Hepatocyte (in vitro differentiated cells): ENCODE measurements around the gene FFAR2. TPM values are rescaled to one million over a fixed set of nuclear protein-coding genes. Genes with fewer than 3 reads are reported as not detected.

Experiments
- DNase-seq: peaks from one replicate; pipeline ENCODE4 v3.0.0-alpha.2; 2016; ENCODE audit warnings: low spot score
- H2AFZ ChIP-seq: fragments of 200-600 bp; sonication (generic); 2 replicates; pipeline ENCODE4 v1.6.0; 2016; ENCODE audit warnings: antibody characterized with exemption, mild to moderate bottlenecking
- H3K27ac ChIP-seq: fragments of 200-600 bp; sonication (generic); 2 replicates; pipeline ENCODE4 v1.5.1; 2016; ENCODE audit warnings: mild to moderate bottlenecking
- H3K27me3 ChIP-seq: fragments of 200-600 bp; sonication (generic); 2 replicates; pipeline ENCODE4 v1.6.1; 2016
- H3K36me3 ChIP-seq: fragments of 200-600 bp; sonication (generic); replicated peaks from 2 replicates; pipeline ENCODE4 v1.5.1; 2016; ENCODE audit warnings: low read depth; ENCODE audit not compliant: insufficient read depth
- H3K4me1 ChIP-seq: fragments of 200-600 bp; sonication (generic); 2 replicates; pipeline ENCODE4 v1.5.1; 2016; ENCODE audit warnings: mild to moderate bottlenecking, moderate library complexity; ENCODE audit not compliant: insufficient read depth
- H3K4me2 ChIP-seq: fragments of 200-600 bp; sonication (generic); 2 replicates; pipeline ENCODE4 v1.6.0; 2016
- H3K4me3 ChIP-seq: fragments of 200-600 bp; sonication (generic); 2 replicates; pipeline ENCODE4 v1.5.1; 2016; ENCODE audit warnings: mild to moderate bottlenecking
- H3K79me2 ChIP-seq: fragments of 200-600 bp; sonication (generic); 2 replicates; pipeline ENCODE4 v1.6.0; 2017; ENCODE audit warnings: mild to moderate bottlenecking
- H3K9me2 ChIP-seq: fragments of 200-600 bp; sonication (generic); replicated peaks from 2 replicates; pipeline ENCODE4 v1.6.0; 2017; ENCODE audit warnings: mild to moderate bottlenecking; ENCODE audit not compliant: insufficient read depth
- H3K9me3 ChIP-seq: fragments of 200-600 bp; sonication (generic); 2 replicates; pipeline ENCODE4 v1.5.1; 2016; ENCODE audit warnings: low read depth, mild to moderate bottlenecking
- H4K20me1 ChIP-seq: fragments of 200-600 bp; sonication (generic); 2 replicates; pipeline ENCODE4 v1.6.0; 2016; ENCODE audit warnings: mild to moderate bottlenecking; ENCODE audit not compliant: insufficient read depth, poor library complexity, severe bottlenecking
- EZH2 ChIP-seq: fragments of 200-600 bp; sonication (generic); IDR thresholded peaks from 2 replicates; pipeline ENCODE4 v1.6.1; 2016; ENCODE audit warnings: antibody characterized with exemption, mild to moderate bottlenecking, borderline replicate concordance
- EZH2phosphoT487 ChIP-seq: fragments of 200-600 bp; sonication (generic); IDR thresholded peaks from one replicate; pipeline ENCODE4 v1.6.1; 2018; ENCODE audit warnings: antibody characterized with exemption, mild to moderate bottlenecking, low read depth, moderate library complexity; ENCODE audit not compliant: unreplicated experiment, severe bottlenecking
- WGBS: methylation state at CpG from one replicate; pipeline ENCODE4 v1.1.6; 2016; ENCODE audit warnings: low lambda C conversion rate; ENCODE audit errors: missing lambda C conversion rate; 5-methylcytosine and 5-hydroxymethylcytosine counted together
- polyA plus RNA-seq: library from polyadenylated mRNA; unstranded; fragments of >200 nt; fragmentation: Nextera tagmentation; extraction: Ambion mirVana; gene quantifications from 2 replicates; pipeline ENCODE4 v1.2.1, GENCODE V29; 2016
- total RNA-seq: library from RNA; depleted of rRNA; stranded (reverse); fragments of >200 nt; gene quantifications from 2 replicates; pipeline ENCODE4 v1.2.3, GENCODE V29; 2014
- TF ChIP-seq, protein P1 (sequence below): fragments of 200-600 bp; sonication (generic); IDR thresholded peaks from 2 replicates; pipeline ENCODE4 v1.5.1; 2016; ENCODE audit warnings: antibody characterized with exemption, mild to moderate bottlenecking; ENCODE audit not compliant: poor library complexity

The FFAR2 gene
- total and polyA plus RNA-seq, 2 experiments from 2014 or later: 0.20 TPM; not detected in 1

DNA sequence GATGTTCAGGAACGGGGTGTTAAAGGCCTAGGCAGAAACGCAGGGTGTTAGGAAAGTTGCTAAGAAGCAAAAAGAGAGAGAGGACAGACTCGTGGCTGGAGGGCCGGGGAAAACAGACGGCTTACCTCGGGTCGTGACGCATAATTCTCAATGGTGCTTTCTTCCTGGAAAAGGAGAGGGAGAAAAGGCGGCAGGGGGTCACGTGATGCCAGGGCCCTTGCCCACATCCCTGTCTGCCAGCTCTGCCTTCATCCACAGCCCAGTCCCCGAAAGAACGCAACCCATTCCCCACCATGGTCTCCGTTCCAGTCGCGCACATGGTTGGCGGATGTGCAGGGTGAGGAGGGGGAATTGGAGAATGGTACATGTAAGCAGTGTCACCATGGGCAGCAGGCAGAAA lies 40.6 kb downstream of the FFAR2 start:
- no peak overlapping the region for H3K4me3 ChIP-seq
- TF ChIP-seq EZH2 (no peak), EZH2phosphoT487 (no peak)
- no peak overlapping the region for H2AFZ ChIP-seq
- no peaks in the 10 kb centered on the region for H3K36me3 ChIP-seq
- H3K4me2 ChIP-seq: no peak overlapping the region
- 91% methylated on average over 16 of the region's 16 CpGs for WGBS
- no peaks in the 10 kb centered on the region for H3K4me1 ChIP-seq
- no peaks in the 10 kb centered on the region for H4K20me1 ChIP-seq
- no peaks in the 10 kb centered on the region for H3K27me3 ChIP-seq
- no peak for DNase-seq
- H3K27ac ChIP-seq: no peak overlapping the region
- H3K9me3 ChIP-seq: no peaks in the 10 kb centered on the region
- no peaks in the 10 kb centered on the region for H3K9me2 ChIP-seq
- no peaks in the 10 kb centered on the region for H3K79me2 ChIP-seq

DNA sequence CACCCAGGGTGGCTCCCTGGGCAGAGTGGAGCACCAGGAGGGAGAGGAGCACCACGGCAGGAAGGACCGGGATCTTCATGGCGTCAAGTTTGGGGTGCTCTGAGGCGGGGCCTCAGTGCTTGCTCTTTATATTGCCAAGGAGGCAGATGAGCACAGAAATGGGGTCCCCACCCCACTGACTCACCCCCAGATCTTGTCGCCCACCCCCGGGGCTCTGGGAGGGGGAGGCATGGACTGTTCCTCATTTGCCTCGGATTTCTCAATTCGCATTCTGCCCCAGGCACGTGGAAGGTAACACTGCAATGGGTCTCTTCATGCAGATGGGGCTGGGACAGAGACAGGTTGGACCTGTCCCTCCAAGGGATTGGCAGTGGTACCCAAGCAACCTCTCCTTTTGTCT lies 42.3 kb downstream of the FFAR2 start, which contains the start of gene KRTDAP:
Gene KRTDAP, minus strand, starts transcription at position 101 of the 400 bp plus-strand sequence. Its CDS starts 22 bp downstream, at position 79.
- Histone ChIP-seq H3K9me3 (no peaks in the 10 kb centered on the region), H2AFZ (no peak within 1 kb of the TSS), H3K27me3 (no peaks in the 10 kb centered on the region), H3K79me2 (no peaks in the 10 kb centered on the region), H3K36me3 (no peaks in the 10 kb centered on the region), H4K20me1 (no peaks in the 10 kb centered on the region), H3K27ac (no peak within 1 kb of the TSS), H3K4me1 (no peaks in the 10 kb centered on the region), H3K4me3 (no peak within 1 kb of the TSS), H3K9me2 (no peaks in the 10 kb centered on the region), H3K4me2 (no peak within 1 kb of the TSS)
- WGBS: 92% methylated on average over 8 of the region's 9 CpGs
- DNase-seq: no peak
- no peak for TF ChIP-seq EZH2phosphoT487
- TF ChIP-seq, protein P1, sequence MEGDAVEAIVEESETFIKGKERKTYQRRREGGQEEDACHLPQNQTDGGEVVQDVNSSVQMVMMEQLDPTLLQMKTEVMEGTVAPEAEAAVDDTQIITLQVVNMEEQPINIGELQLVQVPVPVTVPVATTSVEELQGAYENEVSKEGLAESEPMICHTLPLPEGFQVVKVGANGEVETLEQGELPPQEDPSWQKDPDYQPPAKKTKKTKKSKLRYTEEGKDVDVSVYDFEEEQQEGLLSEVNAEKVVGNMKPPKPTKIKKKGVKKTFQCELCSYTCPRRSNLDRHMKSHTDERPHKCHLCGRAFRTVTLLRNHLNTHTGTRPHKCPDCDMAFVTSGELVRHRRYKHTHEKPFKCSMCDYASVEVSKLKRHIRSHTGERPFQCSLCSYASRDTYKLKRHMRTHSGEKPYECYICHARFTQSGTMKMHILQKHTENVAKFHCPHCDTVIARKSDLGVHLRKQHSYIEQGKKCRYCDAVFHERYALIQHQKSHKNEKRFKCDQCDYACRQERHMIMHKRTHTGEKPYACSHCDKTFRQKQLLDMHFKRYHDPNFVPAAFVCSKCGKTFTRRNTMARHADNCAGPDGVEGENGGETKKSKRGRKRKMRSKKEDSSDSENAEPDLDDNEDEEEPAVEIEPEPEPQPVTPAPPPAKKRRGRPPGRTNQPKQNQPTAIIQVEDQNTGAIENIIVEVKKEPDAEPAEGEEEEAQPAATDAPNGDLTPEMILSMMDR: no peak
- no peak for TF ChIP-seq EZH2

DNA sequence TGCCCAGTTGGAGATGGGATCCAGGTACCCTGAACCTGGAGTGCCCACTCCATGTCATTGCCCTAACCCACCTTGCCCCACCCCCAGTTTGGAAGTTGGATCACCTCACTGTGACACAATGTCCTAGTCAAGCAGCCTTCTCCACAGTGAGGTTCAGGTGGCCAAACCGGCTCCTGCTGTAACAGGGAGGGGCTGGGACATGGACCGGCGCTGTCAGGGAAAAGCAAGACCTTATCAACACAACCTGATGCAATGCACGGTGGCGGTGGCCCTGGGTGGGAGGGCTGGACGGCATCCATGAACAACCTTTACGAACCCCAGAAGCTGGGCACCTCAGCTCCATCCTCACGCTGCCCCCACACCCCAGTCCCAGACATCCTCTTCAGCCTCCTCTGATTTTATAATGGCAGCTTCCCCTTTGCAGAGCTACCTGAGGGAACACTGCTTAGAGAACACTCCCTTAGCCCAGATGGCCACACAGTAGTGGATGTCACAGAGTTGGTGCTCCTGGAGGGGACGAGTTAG lies 43.8 kb downstream of the FFAR2 start:
- no peaks in the 10 kb centered on the region for H3K27me3 ChIP-seq
- H3K4me3 ChIP-seq: no peak overlapping the region
- WGBS: 88% methylated on average over 9 of the region's 9 CpGs
- DNase-seq: no peak
- no peak overlapping the region for H2AFZ ChIP-seq
- no peak overlapping the region for H3K4me2 ChIP-seq
- no peak overlapping the region for H3K27ac ChIP-seq
- H3K4me1 ChIP-seq: no peaks in the 10 kb centered on the region
- H4K20me1 ChIP-seq: no peaks in the 10 kb centered on the region
- no peaks in the 10 kb centered on the region for H3K79me2 ChIP-seq
- H3K9me2 ChIP-seq: no peaks in the 10 kb centered on the region
- H3K9me3 ChIP-seq: no peaks in the 10 kb centered on the region
- no peaks in the 10 kb centered on the region for H3K36me3 ChIP-seq
- TF ChIP-seq, protein P1: no peak
- TF ChIP-seq EZH2phosphoT487 (no peak), EZH2 (no peak)

DNA sequence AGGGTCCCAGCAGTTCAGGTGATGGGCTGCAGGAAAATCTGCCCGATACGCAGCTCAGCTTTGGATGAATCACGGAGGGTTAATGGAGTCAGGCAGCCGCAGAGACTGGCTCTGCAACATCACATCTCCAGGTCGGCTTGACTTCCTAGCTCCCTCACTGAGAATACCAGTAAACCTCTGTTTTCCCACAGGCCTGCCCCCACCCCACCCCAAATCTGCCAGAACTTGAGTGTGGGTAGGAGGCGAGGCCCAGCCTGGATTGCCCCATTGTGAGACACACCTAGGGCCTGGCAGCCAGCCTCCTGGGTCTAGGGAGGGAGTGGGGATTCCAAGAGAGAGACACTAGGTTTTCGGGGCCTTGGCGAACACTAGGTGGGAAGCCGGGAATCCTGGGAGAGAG lies 45.9 kb downstream of the FFAR2 start:
- Histone ChIP-seq H2AFZ (no peak overlapping the region), H3K27ac (no peak overlapping the region), H3K4me3 (no peak overlapping the region), H3K4me1 (no peaks in the 10 kb centered on the region), H3K9me2 (no peaks in the 10 kb centered on the region), H3K79me2 (no peaks in the 10 kb centered on the region), H3K4me2 (no peak overlapping the region), H3K36me3 (no peaks in the 10 kb centered on the region), H3K9me3 (no peaks in the 10 kb centered on the region), H4K20me1 (no peaks in the 10 kb centered on the region), H3K27me3 (no peaks in the 10 kb centered on the region)
- TF ChIP-seq, protein P1: no peak
- TF ChIP-seq EZH2phosphoT487 (no peak), EZH2 (no peak)
- WGBS: 90% methylated on average over 8 of the region's 9 CpGs
- DNase-seq: no peak
